Fibroblast of lung (primary cell): ENCODE measurements around the gene PIM1. TPM values are rescaled to one million over a fixed set of nuclear protein-coding genes. Genes with fewer than 3 reads are reported as not detected.

ENCODE experiments used
- DNase-seq, 2 donors: peaks; one replicate each; pipeline versions ENCODE4 v3.0.0 to v3.0.0-alpha.2; 2010; ENCODE audit warnings: low read depth in 2 of 2
- H2AFZ ChIP-seq: 2 replicates; pipeline ENCODE4 v1.5.1; 2012; ENCODE audit warnings: low read length, control low read depth, inconsistent platforms
- H3K27ac ChIP-seq: 2 replicates; pipeline ENCODE4 v1.5.1; 2011; ENCODE audit warnings: low read length, control low read depth; ENCODE audit not compliant: insufficient read depth
- H3K27me3 ChIP-seq: 2 replicates; pipeline ENCODE4 v1.5.1; 2011; ENCODE audit warnings: mild to moderate bottlenecking, low read length; ENCODE audit not compliant: control insufficient read depth, insufficient read depth
- H3K36me3 ChIP-seq: 2 replicates; pipeline ENCODE4 v1.5.1; 2011; ENCODE audit warnings: low read length; ENCODE audit not compliant: control insufficient read depth, insufficient read depth
- H3K4me1 ChIP-seq: 2 replicates; pipeline ENCODE4 v1.5.1; 2011; ENCODE audit warnings: low read length; ENCODE audit not compliant: control insufficient read depth, insufficient read depth; ENCODE audit errors: extremely low read depth
- H3K4me2 ChIP-seq: 2 replicates; pipeline ENCODE4 v1.5.1; 2011; ENCODE audit warnings: low read length, control low read depth; ENCODE audit not compliant: insufficient read depth; ENCODE audit errors: extremely low read depth
- H3K4me3 ChIP-seq, 4 experiments: fragments of 200-600 bp in 1 of 4; sonication (generic) in 1 of 4; replicated peaks in 1 of 4; 2 replicates each; pipeline ENCODE4 v1.5.1; 2011 to 2016; ENCODE audit warnings: low read length in 4 of 4, low read depth in 3 of 4, mild to moderate bottlenecking in 3 of 4, control low read depth in 2 of 4, inconsistent platforms in 1 of 4, mixed read lengths in 1 of 4; ENCODE audit not compliant: insufficient read depth in 1 of 4; ENCODE audit errors: control extremely low read depth in 1 of 4
- H3K79me2 ChIP-seq: 2 replicates; pipeline ENCODE4 v1.5.1; 2012; ENCODE audit warnings: mild to moderate bottlenecking, low read length, inconsistent platforms; ENCODE audit not compliant: control insufficient read depth, insufficient read depth
- H3K9ac ChIP-seq: 2 replicates; pipeline ENCODE4 v1.5.1; 2011; ENCODE audit warnings: mild to moderate bottlenecking, low read length, control low read depth; ENCODE audit not compliant: insufficient read depth
- H3K9me3 ChIP-seq: 2 replicates; pipeline ENCODE4 v1.5.1; 2012; ENCODE audit warnings: low read depth, low read length; ENCODE audit not compliant: control insufficient read depth, insufficient read depth
- H4K20me1 ChIP-seq: 2 replicates; pipeline ENCODE4 v1.5.1; 2011; ENCODE audit warnings: low read length; ENCODE audit not compliant: control insufficient read depth, insufficient read depth; ENCODE audit errors: extremely low read depth
- CTCF ChIP-seq, 2 donors: IDR thresholded peaks in 1 of 2; conservative IDR thresholded peaks in 1 of 2; 1 replicate in 1 of 2; 2 replicates in 1 of 2; pipeline ENCODE4 v1.5.1; 2011 to 2012; ENCODE audit warnings: low read length in 2 of 2, control low read depth in 1 of 2, inconsistent platforms in 1 of 2, low read depth in 1 of 2, mild to moderate bottlenecking in 1 of 2
- EZH2 ChIP-seq: IDR thresholded peaks from 2 replicates; pipeline ENCODE4 v1.5.1; 2012; ENCODE audit warnings: low read length, control low read depth, mild to moderate bottlenecking; ENCODE audit errors: missing control alignments
- polyA plus RNA-seq, 2 donors: library from polyadenylated mRNA; depleted of rRNA in 1 of 2; stranded (reverse) in 1 of 2; unstranded in 1 of 2; fragments of >200 nt; gene quantifications; 2 replicates each; pipeline ENCODE4 v1.2.1, GENCODE V29; 2011 to 2012; ENCODE audit warnings: missing spikeins in 1 of 2
- total RNA-seq: library from RNA; depleted of rRNA; stranded (reverse); fragments of >200 nt; gene quantifications from 2 replicates; pipeline ENCODE4 v1.2.1, GENCODE V29; 2014

Gene PIM1
- total and polyA plus RNA-seq, 2 donors (not counting 1 experiment from before 2014, with no cell fraction given), result 13.8 to 22.8 TPM

GRCh38 chr6:37205175-37205996, 35.4 kb downstream of the PIM1 start:
- Histone ChIP-seq H3K9ac (no peak overlapping the region), H3K9me3 (no peaks in the 10 kb centered on the region), H3K27me3 (peaks cover 8% of the 10 kb centered on the region), H3K36me3 (no peaks in the 10 kb centered on the region), H3K79me2 (no peaks in the 10 kb centered on the region), H3K4me2 (no peak overlapping the region), H3K27ac (no peak overlapping the region), H3K4me1 (no peaks in the 10 kb centered on the region), H2AFZ (no peak overlapping the region), H3K4me3 (no peak overlapping the region), H4K20me1 (no peaks in the 10 kb centered on the region)
- TF ChIP-seq CTCF (conservative IDR thresholded peaks at IDR 0.05 in 1 of 2, IDR thresholded peaks at IDR 0.05 in 1 of 2; ENCODE audit: low read depth in 1 of 2, low read length in 2 of 2) (no peak), EZH2 (no peak)
- DNase-seq, result no peak

GRCh38 chr6:37205997-37206340, 36.0 kb downstream of the PIM1 start:
- no peaks in the 10 kb centered on the region for H4K20me1 ChIP-seq
- no peaks in the 10 kb centered on the region for H3K79me2 ChIP-seq
- H2AFZ ChIP-seq, result no peak overlapping the region
- H3K4me3 ChIP-seq, result no peak overlapping the region
- no peaks in the 10 kb centered on the region for H3K36me3 ChIP-seq
- TF ChIP-seq CTCF (conservative IDR thresholded peaks at IDR 0.05 in 1 of 2, IDR thresholded peaks at IDR 0.05 in 1 of 2; ENCODE audit: low read depth in 1 of 2, low read length in 2 of 2) (no peak), EZH2 (no peak)
- H3K4me1 ChIP-seq, result no peaks in the 10 kb centered on the region
- no peak overlapping the region for H3K9ac ChIP-seq
- H3K27me3 ChIP-seq, result peaks cover 8% of the 10 kb centered on the region
- no peak overlapping the region for H3K4me2 ChIP-seq
- H3K27ac ChIP-seq, result no peak overlapping the region
- H3K9me3 ChIP-seq, result no peaks in the 10 kb centered on the region
- DNase-seq, result no peak

- no peak overlapping the region for H3K9ac ChIP-seq
- H3K4me3 ChIP-seq, result no peak overlapping the region
- H3K4me2 ChIP-seq, result no peak overlapping the region
- no peaks in the 10 kb centered on the region for H3K9me3 ChIP-seq
- TF ChIP-seq CTCF (conservative IDR thresholded peaks at IDR 0.05 in 1 of 2, IDR thresholded peaks at IDR 0.05 in 1 of 2; ENCODE audit: low read depth in 1 of 2, low read length in 2 of 2) (no peak), EZH2 (no peak)
- no peak overlapping the region for H2AFZ ChIP-seq
- peaks cover 5% of the 10 kb centered on the region for H3K27me3 ChIP-seq
- no peaks in the 10 kb centered on the region for H3K36me3 ChIP-seq
- no peak overlapping the region for H3K27ac ChIP-seq
- H3K4me1 ChIP-seq, result no peaks in the 10 kb centered on the region
- no peaks in the 10 kb centered on the region for H3K79me2 ChIP-seq
- no peaks in the 10 kb centered on the region for H4K20me1 ChIP-seq
- DNase-seq, result no peak
These were observed 36.7 kb downstream of the PIM1 start for GRCh38 chr6:37206622-37207021.
